ENCODE results near the gene DELE1. TPM values are rescaled to one million over a fixed set of nuclear protein-coding genes. Genes with fewer than 3 reads are reported as not detected.

The DELE1 gene
- total and polyA plus RNA-seq, 7 donors = 34.2 to 88.3 (median 52.6) TPM

DNA sequence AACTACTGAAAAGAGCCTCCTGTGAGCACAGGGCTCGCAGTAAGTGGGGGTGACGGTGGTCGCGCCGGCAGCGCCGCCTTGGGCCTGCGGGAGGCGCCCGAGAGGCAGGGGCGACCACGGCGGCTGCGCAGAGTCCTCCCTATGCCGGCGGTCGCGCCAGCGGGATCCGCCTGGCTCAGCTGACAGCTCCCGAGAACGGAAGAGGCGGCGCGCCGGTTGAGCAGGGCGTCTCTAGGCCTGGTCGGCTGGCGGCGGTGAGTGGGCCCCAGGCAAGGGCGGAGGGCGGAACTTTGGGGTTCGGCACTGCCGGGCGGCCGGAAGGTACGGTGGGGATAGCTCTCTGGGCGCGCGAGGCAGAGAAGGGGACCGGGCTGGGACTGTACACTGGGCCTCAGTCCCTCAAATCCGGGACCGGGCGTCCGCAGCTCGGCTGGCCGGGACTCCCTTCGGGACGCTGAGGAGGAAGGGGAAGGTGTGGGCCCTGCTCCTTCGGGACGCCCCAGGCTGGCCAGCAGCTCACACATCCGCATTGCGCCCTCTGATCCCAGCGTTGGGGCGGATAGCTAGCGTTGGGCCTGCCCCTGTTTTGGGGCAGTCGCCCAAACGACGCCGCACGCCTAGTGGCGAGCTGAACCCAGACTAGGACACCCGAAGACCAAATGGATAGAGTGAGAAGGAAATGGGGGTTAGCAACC, 45.4 kb downstream of the DELE1 start, which contains the start of gene RNF14:
Gene RNF14 (plus strand): TSS at position 192 of the 695 bp plus-strand sequence. CDS start 4,484 bp downstream, outside the sequence.
- peak within 1 kb of the TSS; percentile 94 to 96 (median 94) for H3K27ac ChIP-seq
- H3K4me1 ChIP-seq = peaks cover 0 to 29% (median 24%) of the 10 kb centered on the region in 4 donors
- H3K4me3 ChIP-seq = peak within 1 kb of the TSS; percentile 65 to 84 (median 70)
- no peaks in the 10 kb centered on the region for H3K9me3 ChIP-seq
- no peak for TF ChIP-seq EP300 (IDR thresholded peaks at IDR 0.05)
- peak; percentile 88 to 97 (median 93) for TF ChIP-seq POLR2AphosphoS5 (IDR thresholded peaks at IDR 0.05)
- peak; percentile 70 to 87 for TF ChIP-seq POLR2A (IDR thresholded peaks at IDR 0.05)
- TF ChIP-seq CTCF (IDR thresholded peaks at IDR 0.05) = peak; percentile 86 to 96 (median 95)
- intact Hi-C loops (cut with DNase I) = loop anchor here (2.0 to 5.0 kb wide), 2 partner anchors 44 to 47 kb away; partner anchors contain the start of genes DELE1 and GNPDA1
- 0% methylated on average over 63 of the region's 63 CpGs for WGBS, 2 donors
- DNase-seq = peak; percentile 96
- H3K36me3 ChIP-seq = peaks cover 6 to 25% (median 8%) of the 10 kb centered on the region in 4 donors
- no peaks in the 10 kb centered on the region for H3K27me3 ChIP-seq

GRCh38 chr5:141969783-141970771, 46.4 kb downstream of the DELE1 start:
- Histone ChIP-seq H3K36me3 (peaks cover 6 to 35% (median 9%) of the 10 kb centered on the region in 4 donors), H3K9me3 (no peaks in the 10 kb centered on the region), H3K27me3 (no peaks in the 10 kb centered on the region), H3K27ac (peak overlapping the region; percentile 94 to 96 (median 94)), H3K4me3 (peak overlapping the region; percentile 65 to 84 (median 70)), H3K4me1 (peaks cover 0 to 39% (median 30%) of the 10 kb centered on the region in 4 donors)
- no peak for DNase-seq
- TF ChIP-seq EP300 (IDR thresholded peaks at IDR 0.05) (no peak), POLR2A (IDR thresholded peaks at IDR 0.05) (no peak), CTCF (IDR thresholded peaks at IDR 0.05) (no peak), POLR2AphosphoS5 (IDR thresholded peaks at IDR 0.05) (no peak)
- intact Hi-C loops (cut with DNase I) = loop anchor here (2.0 to 5.0 kb wide), 2 partner anchors 43 to 48 kb away; partner anchors contain the start of genes DELE1 and GNPDA1
- 53 to 68% methylated on average over 2 of the region's 2 CpGs for WGBS, 2 donors

DNA sequence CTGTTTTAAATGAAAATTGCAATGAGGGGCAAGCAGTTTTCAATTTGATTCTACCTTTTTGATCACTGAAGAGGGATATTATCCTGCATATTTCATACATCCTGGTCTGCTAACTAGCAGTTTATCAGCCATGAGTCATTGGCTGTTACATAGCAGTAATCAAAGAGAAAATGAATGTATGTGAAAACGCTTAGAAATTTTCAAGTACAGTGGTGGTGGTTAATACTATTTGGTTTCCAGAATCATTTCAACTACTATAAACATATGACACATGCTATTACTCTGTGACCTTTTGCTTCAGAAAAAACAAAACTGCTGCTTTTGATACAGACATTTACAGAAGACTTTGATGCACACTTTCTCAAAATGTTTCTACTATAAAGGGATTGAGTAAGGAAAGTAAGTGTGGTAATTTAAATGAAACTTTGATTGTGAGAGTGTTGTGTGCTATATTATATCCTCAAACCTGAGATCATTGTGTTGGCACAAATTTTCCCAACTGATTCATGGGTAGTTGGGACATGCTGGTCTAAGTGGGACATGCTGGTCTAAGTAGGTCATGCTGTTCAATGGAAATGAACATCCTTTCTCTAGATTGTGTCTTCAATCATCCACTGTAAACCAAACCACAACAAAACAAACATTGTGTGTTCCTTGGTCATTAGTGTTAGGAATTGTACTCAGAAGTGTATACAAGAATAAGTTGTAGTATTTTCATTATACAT, 50.4 kb downstream of the DELE1 start:
- Histone ChIP-seq H3K27ac (no peak overlapping the region), H3K4me1 (peaks cover 0 to 53% (median 34%) of the 10 kb centered on the region in 4 donors), H3K4me3 (no peak overlapping the region), H3K9me3 (no peaks in the 10 kb centered on the region), H3K27me3 (no peaks in the 10 kb centered on the region), H3K36me3 (peaks cover 15 to 68% (median 21%) of the 10 kb centered on the region in 4 donors)
- intact Hi-C loops (cut with DNase I) = no loop called here
- DNase-seq = no peak
- TF ChIP-seq POLR2A (IDR thresholded peaks at IDR 0.05) (no peak), EP300 (IDR thresholded peaks at IDR 0.05) (no peak), CTCF (IDR thresholded peaks at IDR 0.05) (no peak), POLR2AphosphoS5 (IDR thresholded peaks at IDR 0.05) (no peak)
- 46% methylated on average over 1 of the region's 1 CpG for WGBS, 2 donors

GRCh38 chr5:141976176-141976575, 52.5 kb downstream of the DELE1 start:
- Histone ChIP-seq H3K9me3 (no peaks in the 10 kb centered on the region), H3K4me3 (no peak overlapping the region), H3K36me3 (peaks cover 28 to 89% (median 41%) of the 10 kb centered on the region in 4 donors), H3K27ac (no peak overlapping the region), H3K27me3 (no peaks in the 10 kb centered on the region), H3K4me1 (peaks cover 0 to 37% (median 17%) of the 10 kb centered on the region in 4 donors)
- 96 to 98% methylated on average over 6 of the region's 6 CpGs for WGBS, 2 donors
- no peak for DNase-seq
- intact Hi-C loops (cut with DNase I) = no loop called here
- TF ChIP-seq POLR2A (IDR thresholded peaks at IDR 0.05) = no peak
- no peak for TF ChIP-seq CTCF (IDR thresholded peaks at IDR 0.05)
- no peak for TF ChIP-seq EP300 (IDR thresholded peaks at IDR 0.05)
- no peak for TF ChIP-seq POLR2AphosphoS5 (IDR thresholded peaks at IDR 0.05)

Measured in sigmoid colon (tissue), 7 donors.